ENCODE measurements around the gene ALDH2. TPM values are rescaled to one million over a fixed set of nuclear protein-coding genes. Genes with fewer than 3 reads are reported as not detected.

Gene ALDH2
- total and polyA plus RNA-seq, 9 of the 15 experiments (the other 6 are each of a cell fraction or from before 2014, with no cell fraction given) = 1.9 to 22.5 (median 12.2) TPM

DNA sequence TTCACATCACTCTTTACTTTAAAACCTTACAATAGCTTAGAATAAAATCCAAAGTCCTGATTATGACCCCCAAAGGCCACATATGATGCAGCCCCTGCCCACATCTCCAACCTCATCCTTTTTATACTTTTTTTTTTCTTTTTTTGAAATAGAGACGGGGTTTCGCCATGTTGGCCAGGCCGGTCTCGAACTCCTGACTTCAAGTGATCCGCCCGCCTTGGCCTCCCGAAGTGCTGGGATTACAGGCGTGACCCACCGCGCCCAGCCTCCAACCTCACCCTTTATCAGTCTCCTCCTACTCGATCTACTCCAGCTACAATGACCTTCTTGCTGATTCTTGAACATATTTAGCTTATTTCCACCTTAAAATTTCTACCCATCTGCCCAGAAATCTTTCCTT lies 74.1 kb downstream of the ALDH2 start (continued):
- TF ChIP-seq, protein P1, sequence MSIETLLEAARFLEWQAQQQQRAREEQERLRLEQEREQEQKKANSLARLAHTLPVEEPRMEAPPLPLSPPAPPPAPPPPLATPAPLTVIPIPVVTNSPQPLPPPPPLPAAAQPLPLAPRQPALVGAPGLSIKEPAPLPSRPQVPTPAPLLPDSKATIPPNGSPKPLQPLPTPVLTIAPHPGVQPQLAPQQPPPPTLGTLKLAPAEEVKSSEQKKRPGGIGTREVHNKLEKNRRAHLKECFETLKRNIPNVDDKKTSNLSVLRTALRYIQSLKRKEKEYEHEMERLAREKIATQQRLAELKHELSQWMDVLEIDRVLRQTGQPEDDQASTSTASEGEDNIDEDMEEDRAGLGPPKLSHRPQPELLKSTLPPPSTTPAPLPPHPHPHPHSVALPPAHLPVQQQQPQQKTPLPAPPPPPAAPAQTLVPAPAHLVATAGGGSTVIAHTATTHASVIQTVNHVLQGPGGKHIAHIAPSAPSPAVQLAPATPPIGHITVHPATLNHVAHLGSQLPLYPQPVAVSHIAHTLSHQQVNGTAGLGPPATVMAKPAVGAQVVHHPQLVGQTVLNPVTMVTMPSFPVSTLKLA (conservative IDR thresholded peaks at IDR 0.05) = peak in 1 of 2 experiments; percentile 23; a peak in 1 of 4 replicates
- TF ChIP-seq CBX5 (IDR thresholded peaks at IDR 0.05; ENCODE audit: borderline replicate concordance, low read depth) (no peak), RCOR1 (IDR thresholded peaks at IDR 0.05; ENCODE audit: borderline replicate concordance in 1 of 2, low read depth in 2 of 2, low read length in 2 of 2) (0 out of 4 replicates have a peak, but pooled peaks of 1 of the 2 experiments have one; percentile 31), HDAC6 (IDR thresholded peaks at IDR 0.05; ENCODE audit: low read depth, low read length) (no peak), ZNF699 (CRISPR knock-in tag; IDR thresholded peaks at IDR 0.05; ENCODE audit: insufficient replicate concordance) (no peak), NKRF (IDR thresholded peaks at IDR 0.05; ENCODE audit: borderline replicate concordance) (0 out of 2 replicates have a peak, but pooled peaks have one; percentile 12), NCOA2 (IDR thresholded peaks at IDR 0.05; ENCODE audit: partially characterized antibody in 2 of 2) (no peak), ZNF212 (CRISPR knock-in tag; IDR thresholded peaks at IDR 0.05) (no peak), NBN (IDR thresholded peaks at IDR 0.05; ENCODE audit: low read depth) (no peak), NFYB (IDR thresholded peaks at IDR 0.05; ENCODE audit: extremely low read depth, insufficient read length) (no peak), KDM1A (IDR thresholded peaks at IDR 0.05) (peak in 1 of 2 experiments; percentile 60; a peak in 3 of 4 replicates)
- TF ChIP-seq, protein P2, sequence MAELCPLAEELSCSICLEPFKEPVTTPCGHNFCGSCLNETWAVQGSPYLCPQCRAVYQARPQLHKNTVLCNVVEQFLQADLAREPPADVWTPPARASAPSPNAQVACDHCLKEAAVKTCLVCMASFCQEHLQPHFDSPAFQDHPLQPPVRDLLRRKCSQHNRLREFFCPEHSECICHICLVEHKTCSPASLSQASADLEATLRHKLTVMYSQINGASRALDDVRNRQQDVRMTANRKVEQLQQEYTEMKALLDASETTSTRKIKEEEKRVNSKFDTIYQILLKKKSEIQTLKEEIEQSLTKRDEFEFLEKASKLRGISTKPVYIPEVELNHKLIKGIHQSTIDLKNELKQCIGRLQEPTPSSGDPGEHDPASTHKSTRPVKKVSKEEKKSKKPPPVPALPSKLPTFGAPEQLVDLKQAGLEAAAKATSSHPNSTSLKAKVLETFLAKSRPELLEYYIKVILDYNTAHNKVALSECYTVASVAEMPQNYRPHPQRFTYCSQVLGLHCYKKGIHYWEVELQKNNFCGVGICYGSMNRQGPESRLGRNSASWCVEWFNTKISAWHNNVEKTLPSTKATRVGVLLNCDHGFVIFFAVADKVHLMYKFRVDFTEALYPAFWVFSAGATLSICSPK (IDR thresholded peaks at IDR 0.05; ENCODE audit: borderline replicate concordance) = no peak

Data from K562 (cell line).